Astrocyte (in vitro differentiated cells and primary cell): ENCODE data around the gene CCDC136. TPM values are rescaled to one million over a fixed set of nuclear protein-coding genes. Genes with fewer than 3 reads are reported as not detected.

Experiments used
- DNase-seq: peaks from one replicate; pipeline ENCODE4 v3.0.0-alpha.2; 2010; ENCODE audit warnings: low read depth
- FAIRE-seq: peaks from 2 replicates; lab custom pipeline; 2011; peaks lifted over from hg19 to GRCh38; lab: Jason Lieb, UNC
- H2AFZ ChIP-seq: 2 replicates; pipeline ENCODE4 v1.6.0; 2012; ENCODE audit warnings: low read depth, low read length, inconsistent platforms
- H3K27ac ChIP-seq: 2 replicates; pipeline ENCODE4 v1.5.1; 2011; ENCODE audit warnings: low read depth, low read length, inconsistent platforms
- H3K27me3 ChIP-seq: 2 replicates; pipeline ENCODE4 v1.6.0; 2011; ENCODE audit warnings: low read length, inconsistent platforms; ENCODE audit not compliant: insufficient read depth
- H3K36me3 ChIP-seq: 2 replicates; pipeline ENCODE4 v1.5.1; 2011; ENCODE audit warnings: low read length, inconsistent platforms; ENCODE audit not compliant: insufficient read depth
- H3K4me1 ChIP-seq: 2 replicates; pipeline ENCODE4 v1.5.1; 2011; ENCODE audit warnings: low read length, inconsistent platforms; ENCODE audit not compliant: insufficient read depth
- H3K4me2 ChIP-seq: 2 replicates; pipeline ENCODE4 v1.6.0; 2012; ENCODE audit warnings: low read length, inconsistent platforms
- H3K4me3 ChIP-seq: 2 replicates; pipeline ENCODE4 v1.5.1; 2011; ENCODE audit warnings: low read depth, mild to moderate bottlenecking, low read length, inconsistent platforms; ENCODE audit not compliant: insufficient read depth
- H3K79me2 ChIP-seq: 2 replicates; pipeline ENCODE4 v1.6.0; 2012; ENCODE audit warnings: mild to moderate bottlenecking, low read length, inconsistent platforms; ENCODE audit not compliant: insufficient read depth
- H3K9ac ChIP-seq: 2 replicates; pipeline ENCODE4 v1.6.0; 2012; ENCODE audit warnings: mild to moderate bottlenecking, low read length, inconsistent platforms
- H3K9me3 ChIP-seq: 2 replicates; pipeline ENCODE4 v1.5.1; 2012; ENCODE audit warnings: low read depth, mild to moderate bottlenecking, low read length, inconsistent platforms; ENCODE audit not compliant: insufficient read depth
- H4K20me1 ChIP-seq: 2 replicates; pipeline ENCODE4 v1.6.0; 2012; ENCODE audit warnings: low read length, inconsistent platforms; ENCODE audit not compliant: insufficient read depth
- H3K27ac Mint-ChIP-seq: one replicate; pipeline ENCODE4 v1.8.0; 2021; ENCODE audit warnings: mild to moderate bottlenecking, mixed read lengths; ENCODE audit not compliant: unreplicated experiment
- H3K27me3 Mint-ChIP-seq: one replicate; pipeline ENCODE4 v1.8.0; 2021; ENCODE audit warnings: low read depth, mixed read lengths; ENCODE audit not compliant: unreplicated experiment
- H3K36me3 Mint-ChIP-seq: one replicate; pipeline ENCODE4 v1.8.0; 2021; ENCODE audit warnings: low read depth, mixed read lengths; ENCODE audit not compliant: unreplicated experiment
- H3K4me1 Mint-ChIP-seq: one replicate; pipeline ENCODE4 v1.8.0; 2021; ENCODE audit warnings: low read depth, mixed read lengths; ENCODE audit not compliant: unreplicated experiment
- H3K4me3 Mint-ChIP-seq: one replicate; pipeline ENCODE4 v1.8.0; 2021; ENCODE audit warnings: mild to moderate bottlenecking, moderate library complexity, mixed read lengths; ENCODE audit not compliant: unreplicated experiment
- H3K9me3 Mint-ChIP-seq: one replicate; pipeline ENCODE4 v1.8.0; 2021; ENCODE audit warnings: mild to moderate bottlenecking, mixed read lengths; ENCODE audit not compliant: unreplicated experiment
- EZH2 ChIP-seq: IDR thresholded peaks from 2 replicates; pipeline ENCODE4 v1.6.1; 2012; ENCODE audit warnings: mild to moderate bottlenecking, low read length, inconsistent platforms; ENCODE audit not compliant: insufficient read depth
- total RNA-seq: library from RNA; stranded (reverse); gene quantifications from 2 replicates; pipeline ENCODE4 v1.2.1, GENCODE V29; 2021
- TF ChIP-seq, protein P1 (sequence below): IDR thresholded peaks from 2 replicates; pipeline ENCODE4 v1.5.1; 2011; ENCODE audit warnings: low read depth, mild to moderate bottlenecking, inconsistent platforms, low read length, moderate library complexity; ENCODE audit not compliant: insufficient read depth

CCDC136 gene
- total RNA-seq, 1 donor from 2014 or later = 14.9 TPM

DNA sequence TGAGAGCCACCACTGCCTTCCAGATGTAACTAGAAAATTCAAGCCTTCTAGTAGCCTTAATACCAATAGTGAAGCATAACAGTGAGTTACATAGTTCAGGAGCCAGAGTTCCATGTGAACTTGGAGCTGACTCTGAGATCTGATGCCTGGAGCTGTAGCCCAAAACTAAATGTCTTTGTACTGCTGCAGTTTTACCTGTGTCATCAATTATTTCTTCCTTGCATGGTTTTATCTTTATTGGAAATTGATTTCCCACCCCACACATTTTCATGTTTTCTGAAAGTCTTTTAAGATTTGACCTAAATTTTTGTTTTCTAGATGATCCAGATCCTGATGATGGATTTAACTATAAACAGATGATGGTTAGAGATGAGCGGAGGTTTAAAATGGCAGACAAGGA lies 33.2 kb upstream of the CCDC136 start:
- Histone ChIP-seq H3K4me3 (no peak overlapping the region), H3K9ac (no peak overlapping the region), H4K20me1 (peaks cover 87% of the 10 kb centered on the region), H3K27me3 (no peaks in the 10 kb centered on the region), H3K36me3 (peaks cover 69% of the 10 kb centered on the region), H3K27ac (no peak overlapping the region), H3K4me2 (no peak overlapping the region), H3K79me2 (peaks cover 90% of the 10 kb centered on the region), H2AFZ (no peak overlapping the region), H3K4me1 (peaks cover 24% of the 10 kb centered on the region), H3K9me3 (no peaks in the 10 kb centered on the region)
- TF ChIP-seq, protein P1, sequence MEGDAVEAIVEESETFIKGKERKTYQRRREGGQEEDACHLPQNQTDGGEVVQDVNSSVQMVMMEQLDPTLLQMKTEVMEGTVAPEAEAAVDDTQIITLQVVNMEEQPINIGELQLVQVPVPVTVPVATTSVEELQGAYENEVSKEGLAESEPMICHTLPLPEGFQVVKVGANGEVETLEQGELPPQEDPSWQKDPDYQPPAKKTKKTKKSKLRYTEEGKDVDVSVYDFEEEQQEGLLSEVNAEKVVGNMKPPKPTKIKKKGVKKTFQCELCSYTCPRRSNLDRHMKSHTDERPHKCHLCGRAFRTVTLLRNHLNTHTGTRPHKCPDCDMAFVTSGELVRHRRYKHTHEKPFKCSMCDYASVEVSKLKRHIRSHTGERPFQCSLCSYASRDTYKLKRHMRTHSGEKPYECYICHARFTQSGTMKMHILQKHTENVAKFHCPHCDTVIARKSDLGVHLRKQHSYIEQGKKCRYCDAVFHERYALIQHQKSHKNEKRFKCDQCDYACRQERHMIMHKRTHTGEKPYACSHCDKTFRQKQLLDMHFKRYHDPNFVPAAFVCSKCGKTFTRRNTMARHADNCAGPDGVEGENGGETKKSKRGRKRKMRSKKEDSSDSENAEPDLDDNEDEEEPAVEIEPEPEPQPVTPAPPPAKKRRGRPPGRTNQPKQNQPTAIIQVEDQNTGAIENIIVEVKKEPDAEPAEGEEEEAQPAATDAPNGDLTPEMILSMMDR = no peak
- no peak for TF ChIP-seq EZH2
- DNase-seq (no peak), FAIRE-seq (no peak)
- no peak overlapping the region for H3K27ac Mint-ChIP-seq
- H3K36me3 Mint-ChIP-seq = peaks cover 19% of the 10 kb centered on the region
- H3K4me3 Mint-ChIP-seq = no peak overlapping the region
- no peaks in the 10 kb centered on the region for H3K9me3 Mint-ChIP-seq
- H3K4me1 Mint-ChIP-seq = peaks cover 24% of the 10 kb centered on the region
- H3K27me3 Mint-ChIP-seq = no peaks in the 10 kb centered on the region

- Histone ChIP-seq H3K36me3 (peaks cover 67% of the 10 kb centered on the region), H3K9me3 (no peaks in the 10 kb centered on the region), H3K4me2 (no peak overlapping the region), H3K79me2 (peaks cover 89% of the 10 kb centered on the region), H3K27me3 (no peaks in the 10 kb centered on the region), H3K4me1 (peaks cover 24% of the 10 kb centered on the region), H3K9ac (no peak overlapping the region), H3K27ac (no peak overlapping the region), H4K20me1 (peaks cover 86% of the 10 kb centered on the region), H3K4me3 (no peak overlapping the region), H2AFZ (no peak overlapping the region)
- DNase-seq (no peak), FAIRE-seq (no peak)
- Mint-ChIP-seq H3K27ac (no peak overlapping the region), H3K36me3 (peaks cover 16% of the 10 kb centered on the region), H3K4me1 (peaks cover 24% of the 10 kb centered on the region), H3K4me3 (no peak overlapping the region), H3K27me3 (no peaks in the 10 kb centered on the region), H3K9me3 (no peaks in the 10 kb centered on the region)
- no peak for TF ChIP-seq EZH2
- TF ChIP-seq, protein P1 = no peak
Observed at GRCh38 chr7:128759242-128759641, 32.5 kb upstream of the CCDC136 start.

DNA sequence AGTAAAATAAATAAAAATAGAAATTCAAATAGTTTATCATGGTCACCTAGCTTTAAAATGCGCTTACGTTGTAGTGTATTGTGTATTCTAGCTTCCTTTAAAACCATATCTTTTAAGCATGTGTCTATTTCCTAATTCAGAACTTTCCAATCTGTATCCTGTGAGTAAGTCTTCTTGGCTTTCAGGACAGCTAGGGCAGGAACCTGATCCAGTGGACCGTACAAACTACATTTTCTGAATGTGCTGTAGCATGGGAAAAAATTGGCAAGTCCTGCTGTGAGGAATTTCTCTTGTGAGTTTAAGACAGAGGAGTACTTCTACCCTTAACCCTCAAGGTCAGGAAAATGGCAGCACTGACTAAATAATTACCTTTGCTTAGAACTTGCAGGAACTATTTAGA lies 28.2 kb upstream of the CCDC136 start:
- DNase-seq = no peak
- no peak overlapping the region for H3K27ac ChIP-seq
- peaks cover 82% of the 10 kb centered on the region for H4K20me1 ChIP-seq
- peaks cover 3% of the 10 kb centered on the region for H3K4me1 ChIP-seq
- no peak overlapping the region for H2AFZ ChIP-seq
- no peaks in the 10 kb centered on the region for H3K4me1 Mint-ChIP-seq
- no peak overlapping the region for H3K9ac ChIP-seq
- no peak overlapping the region for H3K4me3 Mint-ChIP-seq
- H3K4me3 ChIP-seq = no peak overlapping the region
- peaks cover 17% of the 10 kb centered on the region for H3K36me3 Mint-ChIP-seq
- H3K27me3 ChIP-seq = no peaks in the 10 kb centered on the region
- H3K79me2 ChIP-seq = peaks cover 78% of the 10 kb centered on the region
- no peak for TF ChIP-seq EZH2
- TF ChIP-seq, protein P1 = no peak
- H3K27me3 Mint-ChIP-seq = no peaks in the 10 kb centered on the region
- H3K36me3 ChIP-seq = peaks cover 61% of the 10 kb centered on the region
- no peaks in the 10 kb centered on the region for H3K9me3 Mint-ChIP-seq
- H3K27ac Mint-ChIP-seq = no peak overlapping the region
- H3K4me2 ChIP-seq = no peak overlapping the region
- FAIRE-seq = no peak
- no peaks in the 10 kb centered on the region for H3K9me3 ChIP-seq
